Mesodermal cell (in vitro differentiated cells): Measurements from ENCODE around the gene TTBK1.

ENCODE experiments used
- H3K27ac ChIP-seq: 2 replicates; pipeline ENCODE4 v1.7.0; 2013; ENCODE audit warnings: mild to moderate bottlenecking, low read depth, low read length, moderate library complexity; ENCODE audit not compliant: severe bottlenecking
- H3K36me3 ChIP-seq: 2 replicates; pipeline ENCODE4 v1.7.1; 2013; ENCODE audit warnings: mild to moderate bottlenecking, low read length, moderate library complexity; ENCODE audit not compliant: control insufficient read depth, insufficient read depth
- H3K4me1 ChIP-seq: one replicate; pipeline ENCODE4 v1.7.1; 2013; ENCODE audit warnings: mild to moderate bottlenecking, low read length; ENCODE audit not compliant: insufficient read depth, control insufficient read depth, poor library complexity, severe bottlenecking
- H3K4me3 ChIP-seq: 2 replicates; pipeline ENCODE4 v1.7.0; 2013; ENCODE audit warnings: low read length, control low read depth, mild to moderate bottlenecking; ENCODE audit not compliant: insufficient read depth, poor library complexity, severe bottlenecking; ENCODE audit errors: extremely low read depth
- H3K9me3 ChIP-seq: 2 replicates; pipeline ENCODE4 v1.7.1; 2013; ENCODE audit warnings: mild to moderate bottlenecking, low read length, moderate library complexity; ENCODE audit not compliant: control insufficient read depth
- WGBS, 2 experiments: methylation state at CpG; one replicate each; pipeline ENCODE4 v1.1.5; 2013; ENCODE audit warnings: missing lambda C conversion rate in 2 of 2; ENCODE audit not compliant: insufficient coverage in 2 of 2; 5-methylcytosine and 5-hydroxymethylcytosine counted together

Gene TTBK1

DNA sequence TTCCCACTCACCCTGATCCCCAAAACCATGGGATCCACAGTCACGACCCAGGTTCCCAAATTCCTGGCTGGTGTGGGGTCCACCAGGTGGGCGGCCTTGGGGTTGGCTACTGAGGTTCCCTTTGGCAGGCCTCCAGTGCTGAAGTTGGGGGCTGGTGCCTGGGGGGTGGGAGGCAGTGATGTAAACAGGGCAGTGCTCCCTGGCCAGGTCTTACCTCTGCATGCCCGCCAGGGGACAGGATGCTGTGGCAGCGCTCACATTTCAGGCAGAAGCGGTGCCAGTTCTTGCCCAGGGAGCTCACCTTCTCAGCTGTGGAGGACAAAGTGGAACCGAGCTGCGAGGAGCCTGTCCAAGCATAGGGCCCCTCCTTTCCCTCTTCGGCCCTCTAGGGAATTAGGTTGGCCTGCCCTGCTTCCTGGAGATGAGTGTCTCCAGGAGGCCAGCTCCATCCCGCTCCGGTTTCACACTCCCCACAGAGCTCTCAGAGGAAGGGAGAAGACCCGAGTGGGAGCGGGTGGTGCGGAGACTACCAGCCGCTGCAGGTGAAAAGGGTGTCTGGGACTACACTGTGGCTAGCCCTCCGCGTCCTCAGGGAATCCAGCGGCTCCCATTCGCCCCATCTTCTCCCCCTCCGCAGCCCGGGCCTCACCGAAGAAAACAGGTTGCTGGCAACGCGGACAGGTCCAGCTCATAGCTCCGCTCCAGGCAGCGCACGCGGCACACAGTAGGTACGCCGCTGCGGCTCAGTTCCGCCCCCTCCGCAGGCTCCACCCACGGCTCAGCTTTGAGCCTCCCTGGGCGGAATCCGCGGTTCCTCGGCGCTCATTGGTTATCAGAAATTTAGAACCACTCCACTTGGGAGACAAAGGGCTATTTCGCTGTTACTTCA is 65.1 kb downstream of the TTBK1 start, which contains the start of gene CRIP3:
TSS of gene CRIP3 (minus strand) at position 726 of the 889 bp plus-strand sequence. CDS start at position 692, 34 bp downstream.
- Histone ChIP-seq H3K4me1 (no peaks in the 10 kb centered on the region), H3K36me3 (no peaks in the 10 kb centered on the region), H3K9me3 (no peaks in the 10 kb centered on the region), H3K27ac (no peak within 1 kb of the TSS), H3K4me3 (peak within 1 kb of the TSS; percentile 23)
- 10% methylated on average over 28 to 29 of the region's 39 CpGs for WGBS, 2 experiments

- H3K36me3 ChIP-seq: no peaks in the 10 kb centered on the region
- whole genome bisulfite sequencing, 2 experiments: 41 to 85% methylated on average over 2 to 8 of the region's 9 CpGs
- no peak overlapping the region for H3K27ac ChIP-seq
- H3K4me3 ChIP-seq: peak overlapping the region; percentile 23
- H3K4me1 ChIP-seq: no peaks in the 10 kb centered on the region
- no peaks in the 10 kb centered on the region for H3K9me3 ChIP-seq
These were observed 65.8 kb downstream of the TTBK1 start for GRCh38 chr6:43308990-43309477.

DNA sequence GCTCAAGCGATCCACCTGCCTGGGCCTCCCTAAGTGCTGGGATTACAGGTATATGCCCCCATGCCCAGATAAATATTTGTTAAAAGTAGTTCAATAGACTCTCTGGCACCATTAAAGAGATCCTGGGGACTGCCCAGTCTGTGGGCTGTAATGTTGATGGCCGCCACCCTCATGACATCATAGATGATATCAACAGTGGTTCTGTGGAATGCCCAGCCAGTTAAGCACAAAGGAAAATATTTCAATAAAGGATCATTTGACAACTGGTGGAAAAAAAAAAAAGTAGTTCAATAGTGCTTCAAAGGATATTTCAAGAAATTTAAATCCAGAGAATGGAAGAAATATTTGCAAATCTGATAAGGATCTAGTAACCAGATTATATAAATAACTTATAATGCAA is 66.9 kb downstream of the TTBK1 start:
- Histone ChIP-seq H3K9me3 (no peaks in the 10 kb centered on the region), H3K4me3 (no peak overlapping the region), H3K36me3 (no peaks in the 10 kb centered on the region), H3K27ac (no peak overlapping the region), H3K4me1 (no peaks in the 10 kb centered on the region)
- WGBS, 2 experiments: 90% methylated on average over 2 of the region's 2 CpGs; no CpG with 5 or more reads in 1 of the 2 experiments

- no peaks in the 10 kb centered on the region for H3K4me1 ChIP-seq
- H3K9me3 ChIP-seq: no peaks in the 10 kb centered on the region
- H3K27ac ChIP-seq: no peak overlapping the region
- H3K4me3 ChIP-seq: no peak overlapping the region
- no peaks in the 10 kb centered on the region for H3K36me3 ChIP-seq
These were observed 67.3 kb downstream of the TTBK1 start for GRCh38 chr6:43310624-43311023.

DNA sequence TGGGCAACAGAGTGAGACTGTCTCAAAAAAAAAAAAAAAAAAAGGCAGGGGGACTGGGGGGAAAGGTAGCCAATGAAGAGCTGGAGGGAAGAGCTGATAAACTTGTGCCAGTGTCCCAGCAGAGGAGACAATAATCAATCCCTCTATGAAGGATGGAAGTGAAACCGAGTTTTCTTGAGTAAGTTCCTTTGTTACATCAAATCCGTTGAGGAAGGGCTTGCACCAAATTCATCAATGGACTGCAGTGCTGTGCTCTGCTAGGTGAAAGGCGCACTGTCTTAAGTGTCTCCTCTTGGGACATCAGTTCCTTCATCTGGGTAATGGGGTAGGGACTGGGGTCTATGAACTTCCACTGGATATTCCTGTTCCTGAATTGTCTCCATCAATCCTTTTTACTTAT is 68.4 kb downstream of the TTBK1 start:
- H3K9me3 ChIP-seq: no peaks in the 10 kb centered on the region
- no peaks in the 10 kb centered on the region for H3K4me1 ChIP-seq
- H3K36me3 ChIP-seq: no peaks in the 10 kb centered on the region
- 80 to 83% methylated on average over 2 to 3 of the region's 3 CpGs for WGBS, 2 experiments
- no peak overlapping the region for H3K27ac ChIP-seq
- H3K4me3 ChIP-seq: no peak overlapping the region

DNA sequence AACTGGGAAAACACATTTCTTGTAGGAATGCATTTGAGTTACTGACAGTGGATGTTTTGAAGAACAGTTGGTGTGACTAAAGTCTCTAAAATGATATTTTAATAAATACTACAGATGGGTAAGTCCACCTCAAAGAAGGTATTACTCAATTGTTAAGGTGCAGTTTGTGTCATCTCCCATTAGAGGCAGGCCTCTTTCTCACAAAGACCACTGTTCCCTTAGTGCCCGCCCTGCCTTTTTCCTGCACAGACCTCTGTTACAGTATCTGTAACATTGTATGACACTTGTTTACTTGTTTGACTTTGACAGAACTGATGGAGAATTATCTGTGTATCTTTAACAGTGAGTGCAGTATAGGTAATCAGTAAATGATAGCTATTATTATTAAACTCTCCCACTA is 70.5 kb downstream of the TTBK1 start:
- Histone ChIP-seq H3K27ac (no peak overlapping the region), H3K9me3 (no peaks in the 10 kb centered on the region), H3K4me3 (no peak overlapping the region), H3K36me3 (no peaks in the 10 kb centered on the region), H3K4me1 (no peaks in the 10 kb centered on the region)
- WGBS, 2 experiments: no CpG with 5 or more reads among the region's 1 CpG

- WGBS, 2 experiments: no CpG with 5 or more reads among the region's 2 CpGs
- no peak overlapping the region for H3K27ac ChIP-seq
- no peaks in the 10 kb centered on the region for H3K9me3 ChIP-seq
- H3K36me3 ChIP-seq: no peaks in the 10 kb centered on the region
- H3K4me1 ChIP-seq: no peaks in the 10 kb centered on the region
- H3K4me3 ChIP-seq: no peak overlapping the region
These were observed 74.7 kb downstream of the TTBK1 start for GRCh38 chr6:43318011-43318410.

GRCh38 chr6:43325876-43326275 is 82.6 kb downstream of the TTBK1 start:
- no peaks in the 10 kb centered on the region for H3K36me3 ChIP-seq
- H3K27ac ChIP-seq: no peak overlapping the region
- WGBS, 2 experiments: no CpG with 5 or more reads among the region's 1 CpG
- H3K4me3 ChIP-seq: no peak overlapping the region
- H3K4me1 ChIP-seq: no peaks in the 10 kb centered on the region
- H3K9me3 ChIP-seq: no peaks in the 10 kb centered on the region

DNA sequence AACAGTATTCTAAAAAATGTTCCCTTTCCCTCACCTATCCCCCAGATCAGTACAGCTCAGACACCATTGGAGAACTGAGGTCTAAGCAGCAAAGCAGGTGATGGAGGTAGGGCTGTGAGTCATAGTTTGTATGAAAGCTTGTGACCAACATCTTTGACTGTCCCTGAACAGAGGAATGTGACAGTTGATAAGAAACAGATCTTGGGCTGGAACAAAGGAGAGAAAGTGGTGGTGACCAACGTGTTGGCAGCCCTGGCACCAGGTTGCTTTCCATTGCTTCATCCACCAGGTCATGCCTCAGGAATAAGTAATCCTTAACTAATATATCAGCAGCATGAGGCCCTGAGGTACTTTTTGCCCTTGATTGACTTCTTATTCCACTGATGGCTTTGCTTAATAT is 85.2 kb downstream of the TTBK1 start:
- no peak overlapping the region for H3K27ac ChIP-seq

GRCh38 chr6:43331470-43331869 is 88.2 kb downstream of the TTBK1 start:
- Histone ChIP-seq H3K27ac (no peak overlapping the region), H3K4me3 (no peak overlapping the region), H3K36me3 (no peaks in the 10 kb centered on the region), H3K4me1 (no peaks in the 10 kb centered on the region), H3K9me3 (no peaks in the 10 kb centered on the region)
- 86% methylated on average over 1 of the region's 1 CpG; no CpG with 5 or more reads in 1 of the 2 experiments for WGBS, 2 experiments

More for the DNA sequence above, 85.2 kb downstream of the TTBK1 start:
- Histone ChIP-seq H3K4me1 (no peaks in the 10 kb centered on the region), H3K9me3 (no peaks in the 10 kb centered on the region), H3K4me3 (no peak overlapping the region), H3K36me3 (no peaks in the 10 kb centered on the region)
- WGBS, 2 experiments: 43% methylated on average over 1 of the region's 1 CpG; no CpG with 5 or more reads in 1 of the 2 experiments

- Histone ChIP-seq H3K36me3 (no peaks in the 10 kb centered on the region), H3K9me3 (no peaks in the 10 kb centered on the region), H3K4me1 (no peaks in the 10 kb centered on the region), H3K27ac (no peak overlapping the region), H3K4me3 (no peak overlapping the region)
- 90 to 92% methylated on average over 2 of the region's 4 CpGs for WGBS, 2 experiments
These were observed 88.6 kb downstream of the TTBK1 start for GRCh38 chr6:43331891-43332290.
